HG03521 (cell line): ENCODE measurements around the gene CCDC14.
"Not testable (repeated sequence)": the region's sequence is repeated elsewhere in the genome, so short reads cannot be mapped to it uniquely, and the experiment has no call there.

Experiments
- ATAC-seq: cut with Tn5 transposase; IDR thresholded peaks from one replicate; pipeline ENCODE4 v1.9.1; 2021; ENCODE audit warnings: mild to moderate bottlenecking, moderate library complexity; ENCODE audit not compliant: unreplicated experiment

CCDC14 gene, protein sequence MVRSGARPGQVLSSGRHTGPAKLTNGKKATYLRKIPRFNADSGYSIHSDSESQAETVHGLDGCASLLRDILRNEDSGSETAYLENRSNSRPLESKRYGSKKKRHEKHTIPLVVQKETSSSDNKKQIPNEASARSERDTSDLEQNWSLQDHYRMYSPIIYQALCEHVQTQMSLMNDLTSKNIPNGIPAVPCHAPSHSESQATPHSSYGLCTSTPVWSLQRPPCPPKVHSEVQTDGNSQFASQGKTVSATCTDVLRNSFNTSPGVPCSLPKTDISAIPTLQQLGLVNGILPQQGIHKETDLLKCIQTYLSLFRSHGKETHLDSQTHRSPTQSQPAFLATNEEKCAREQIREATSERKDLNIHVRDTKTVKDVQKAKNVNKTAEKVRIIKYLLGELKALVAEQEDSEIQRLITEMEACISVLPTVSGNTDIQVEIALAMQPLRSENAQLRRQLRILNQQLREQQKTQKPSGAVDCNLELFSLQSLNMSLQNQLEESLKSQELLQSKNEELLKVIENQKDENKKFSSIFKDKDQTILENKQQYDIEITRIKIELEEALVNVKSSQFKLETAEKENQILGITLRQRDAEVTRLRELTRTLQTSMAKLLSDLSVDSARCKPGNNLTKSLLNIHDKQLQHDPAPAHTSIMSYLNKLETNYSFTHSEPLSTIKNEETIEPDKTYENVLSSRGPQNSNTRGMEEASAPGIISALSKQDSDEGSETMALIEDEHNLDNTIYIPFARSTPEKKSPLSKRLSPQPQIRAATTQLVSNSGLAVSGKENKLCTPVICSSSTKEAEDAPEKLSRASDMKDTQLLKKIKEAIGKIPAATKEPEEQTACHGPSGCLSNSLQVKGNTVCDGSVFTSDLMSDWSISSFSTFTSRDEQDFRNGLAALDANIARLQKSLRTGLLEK

DNA sequence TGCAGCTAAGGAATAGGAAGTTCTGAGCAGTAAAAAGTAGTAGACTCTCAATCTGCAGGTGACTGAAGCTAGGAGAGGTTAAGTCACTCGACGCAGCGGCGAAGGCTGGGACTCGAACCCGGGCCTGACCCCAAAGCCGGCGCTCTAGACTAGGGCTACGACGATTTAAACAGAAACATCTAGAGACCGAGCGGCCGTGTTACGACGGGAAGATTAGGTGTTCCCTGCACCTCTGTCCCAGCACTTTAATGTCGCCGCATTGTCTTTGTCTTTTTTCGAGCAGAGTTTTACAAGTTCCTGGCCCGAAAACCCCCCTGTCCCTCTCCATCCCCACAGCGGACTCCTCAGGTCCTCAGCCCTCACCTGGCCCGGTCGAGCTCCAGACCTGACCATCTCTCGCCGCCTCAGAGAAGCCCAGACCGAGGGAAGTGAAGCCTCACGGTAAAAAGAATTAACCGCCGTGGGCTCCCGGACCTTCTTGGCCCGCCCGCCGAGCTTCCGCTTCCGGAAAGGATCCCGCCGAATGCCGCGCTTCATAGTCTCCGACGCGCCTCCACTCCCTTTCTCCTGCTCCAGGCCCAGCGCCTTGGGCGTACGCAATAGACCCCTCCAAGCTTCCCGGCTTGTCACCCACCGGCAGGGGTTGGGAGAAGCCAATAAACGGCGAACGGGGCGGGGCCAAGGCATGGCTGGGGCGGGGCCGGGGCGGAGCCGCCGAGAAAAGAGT, at the start of gene CCDC14:
Gene CCDC14 (minus strand): TSS at position 449 of the 727 bp plus-strand sequence. CDS start 56 bp downstream, at position 393.
- ATAC-seq = peak; percentile 85

DNA sequence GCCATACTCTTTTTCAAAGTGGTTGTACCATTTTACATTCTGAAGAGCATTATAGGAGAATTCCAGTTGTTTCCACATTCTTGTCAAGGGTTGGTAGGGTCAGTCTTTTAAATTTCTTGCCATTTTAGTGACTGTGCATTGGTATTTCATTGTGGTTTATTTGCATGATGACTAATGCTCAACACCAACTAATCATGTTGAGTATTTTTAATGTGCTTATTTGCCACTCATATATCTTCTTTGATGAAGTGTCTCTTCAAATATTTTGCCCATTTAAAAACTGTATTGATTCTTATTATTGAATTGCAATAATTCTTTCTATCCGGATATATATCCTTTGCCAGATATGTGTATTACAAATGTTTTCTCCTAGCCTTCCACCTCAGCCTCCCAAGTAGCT, 47.3 kb upstream of the CCDC14 start:
- not testable (repeated sequence) for ATAC-seq

DNA sequence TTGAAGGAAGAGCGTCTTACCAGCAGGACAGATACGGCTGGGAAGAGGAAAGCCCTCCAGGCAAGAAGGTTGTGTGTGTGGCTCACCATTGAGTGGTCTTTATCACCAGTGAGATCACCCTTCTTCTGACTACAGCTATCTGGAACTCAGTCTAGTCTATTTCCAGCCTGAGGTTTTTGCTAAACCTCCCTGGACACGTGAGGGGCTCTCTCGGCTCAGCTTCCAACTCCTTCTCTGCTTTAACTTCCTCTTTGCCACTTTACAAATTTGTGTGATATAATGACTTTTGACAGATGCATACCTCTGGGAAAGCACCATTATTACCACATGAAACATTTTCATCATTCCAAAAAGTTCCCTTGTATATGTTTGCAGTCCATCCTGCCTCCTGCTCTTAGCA, 46.2 kb upstream of the CCDC14 start:
- ATAC-seq = no peak

DNA sequence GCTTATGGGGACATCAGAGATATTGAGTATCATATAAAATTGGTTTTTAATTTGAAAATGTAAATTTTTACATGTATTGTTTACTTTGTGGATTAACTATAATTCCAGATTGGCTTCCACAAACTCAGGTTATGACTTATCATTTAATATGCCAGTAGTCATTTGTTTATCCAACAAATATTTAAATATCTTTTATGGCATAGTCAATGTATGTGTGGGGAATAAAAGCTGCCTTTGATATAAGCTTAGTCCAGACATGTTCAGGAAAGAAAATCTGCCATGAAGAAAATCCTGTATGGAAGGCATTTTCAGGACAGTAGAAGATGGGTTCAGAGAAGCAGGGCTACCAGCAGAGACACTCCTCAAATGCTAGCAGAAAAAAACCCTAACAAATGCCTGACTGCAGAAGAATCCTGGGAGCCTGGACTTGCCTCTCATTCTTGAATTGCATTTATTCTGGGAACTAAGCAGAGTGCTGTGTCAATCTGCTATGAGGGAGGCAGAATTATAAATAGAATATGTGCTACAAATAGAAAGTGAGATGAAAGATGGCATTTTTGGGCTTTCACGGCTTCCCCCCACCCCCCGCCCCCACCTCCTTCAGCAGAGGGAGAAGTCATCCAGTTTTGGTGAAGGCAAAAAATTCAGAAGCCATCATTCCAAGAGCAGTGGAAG, 41.5 kb upstream of the CCDC14 start:
- not testable (repeated sequence) for ATAC-seq

DNA sequence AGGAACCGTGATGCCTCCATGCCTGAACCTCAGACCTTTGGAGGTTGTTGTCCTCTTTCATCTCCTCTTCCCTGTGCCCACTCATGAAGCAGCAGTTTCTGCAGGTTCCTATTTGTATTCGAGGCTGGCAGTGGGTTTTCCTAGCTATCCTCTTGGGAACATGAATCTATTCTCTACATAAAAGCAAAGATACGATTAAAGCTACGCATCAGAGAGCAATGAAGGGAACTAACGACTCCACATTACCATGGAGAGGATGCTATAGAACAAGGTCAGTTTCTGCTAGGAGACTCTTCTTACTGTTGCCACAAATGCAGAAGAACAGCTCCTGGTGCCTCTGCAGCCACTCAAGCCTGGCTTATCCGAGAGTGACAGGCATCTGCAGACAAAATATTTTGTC, 40.3 kb upstream of the CCDC14 start:
- not testable (repeated sequence) for ATAC-seq

DNA sequence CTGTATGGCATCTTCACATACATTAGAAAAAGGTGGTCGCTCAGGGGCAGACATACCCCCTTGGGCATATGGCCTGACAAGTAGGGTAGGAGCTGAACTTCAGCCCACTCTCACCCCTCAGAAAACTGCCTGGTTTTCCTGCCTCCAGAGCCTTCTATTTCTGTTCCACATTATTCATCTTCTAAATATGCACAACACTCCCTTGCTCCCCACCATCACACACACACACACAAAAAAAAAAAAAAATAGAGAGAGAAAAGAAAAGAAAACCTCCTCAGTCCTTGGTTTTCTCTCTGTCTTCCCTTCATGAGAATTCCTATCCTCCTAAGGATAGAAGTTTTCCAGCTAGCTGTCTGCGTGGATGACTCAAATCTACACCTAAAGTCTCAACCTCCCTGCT, 36.5 kb upstream of the CCDC14 start:
- no peak for ATAC-seq

DNA sequence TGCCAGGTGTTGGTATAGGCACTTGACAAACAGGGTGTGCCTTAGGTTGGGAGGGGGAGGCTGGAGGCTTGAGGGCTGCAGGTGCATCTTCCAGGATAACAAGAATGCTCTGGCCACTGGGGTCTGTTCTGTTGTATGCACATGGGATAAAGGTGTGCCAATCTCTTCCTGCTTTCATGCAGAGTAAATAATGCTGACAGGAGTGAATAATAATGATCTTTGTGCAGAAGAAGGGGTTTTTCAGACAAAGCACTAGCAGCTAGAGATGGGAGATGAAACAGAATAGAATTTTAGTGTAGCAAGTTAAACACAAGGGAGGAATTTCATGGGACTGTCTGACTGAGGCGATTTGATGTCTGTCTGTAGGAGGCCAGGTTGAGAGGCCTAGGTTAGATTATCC, 32.8 kb upstream of the CCDC14 start:
- ATAC-seq = no peak

DNA sequence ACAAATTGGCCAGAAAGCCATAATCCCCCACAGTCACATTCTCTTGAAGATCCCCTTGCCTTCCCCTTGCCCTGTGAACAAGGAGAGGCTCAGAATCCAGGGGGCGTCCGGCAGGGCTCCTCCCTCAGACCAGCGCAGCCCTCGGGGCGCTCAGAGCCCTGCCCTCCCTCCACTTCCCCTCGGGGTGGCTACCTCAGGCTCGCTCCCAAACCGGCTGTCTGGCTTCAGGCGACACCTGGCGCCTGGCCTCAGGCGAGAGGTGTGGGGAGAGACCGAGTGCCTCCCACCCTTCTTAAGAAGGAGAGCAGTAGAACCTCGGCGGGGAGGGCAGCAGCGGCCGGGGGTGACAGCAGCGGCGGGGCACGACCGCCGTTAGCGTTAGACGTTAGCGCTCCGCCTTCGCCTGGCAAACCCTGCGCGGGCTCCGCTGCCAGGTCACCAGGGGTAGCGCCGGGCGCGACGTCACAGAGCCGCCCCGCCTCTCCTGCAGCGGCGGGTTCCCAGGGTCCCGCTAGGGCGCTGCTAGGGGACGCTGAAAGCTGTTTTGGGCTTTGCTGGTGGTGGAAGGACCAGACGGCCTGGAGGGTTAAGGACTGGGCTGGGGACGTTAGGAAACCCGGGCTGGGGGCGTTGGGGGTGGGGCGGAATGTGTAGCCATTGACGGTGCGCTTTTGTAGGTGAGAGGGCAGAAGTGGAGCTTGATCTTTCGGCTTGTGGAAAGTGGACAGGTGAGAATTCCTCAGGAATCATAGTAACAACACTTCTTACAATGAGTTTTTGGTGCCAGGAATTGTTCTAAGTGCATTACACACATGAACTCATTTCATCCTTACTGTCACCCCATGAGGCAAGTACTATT, 30.9 kb upstream of the CCDC14 start, which contains the start of gene ROPN1:
Gene ROPN1 (minus strand): TSS at position 395 of the 859 bp plus-strand sequence. CDS start 11,643 bp downstream, outside the sequence.
- ATAC-seq = not testable (repeated sequence)

DNA sequence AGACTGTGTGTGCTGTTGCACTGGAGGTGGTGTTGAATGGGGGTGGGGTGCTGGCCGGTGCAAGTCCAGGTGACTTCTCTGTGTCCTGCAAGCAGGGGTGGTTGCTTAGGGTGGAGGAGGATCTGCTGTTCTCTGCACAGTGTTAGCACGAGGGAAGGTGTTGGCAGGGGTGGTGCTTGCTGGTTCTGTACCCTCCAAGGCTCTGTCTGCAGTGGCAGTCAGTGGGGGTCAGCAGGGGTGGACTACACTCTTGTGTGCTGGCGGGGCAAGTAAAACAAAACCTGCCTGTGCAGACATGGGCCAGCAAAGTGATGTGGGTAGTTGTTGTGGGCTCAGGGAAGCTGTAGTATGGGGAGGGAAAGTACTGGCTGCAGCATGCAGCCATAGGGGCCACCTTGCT, 25.4 kb upstream of the CCDC14 start:
- no peak for ATAC-seq

DNA sequence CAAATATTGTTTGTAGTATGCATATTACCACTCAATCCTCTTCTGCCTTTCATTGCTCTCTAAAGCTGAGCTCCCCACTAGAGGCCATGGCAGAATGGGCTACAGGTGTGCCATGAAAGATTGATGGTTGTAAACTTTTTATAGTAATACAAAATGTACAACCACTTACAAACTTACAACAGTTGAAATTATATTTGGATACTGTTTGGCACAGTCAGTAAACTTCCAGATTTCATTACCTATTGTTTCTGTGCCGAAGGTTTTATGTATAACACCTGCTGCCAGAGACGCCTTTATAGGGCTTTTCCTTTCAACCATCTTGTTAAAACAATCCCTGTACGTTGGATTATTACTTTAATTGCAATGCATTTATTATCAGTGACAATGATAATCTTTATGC, 23.9 kb upstream of the CCDC14 start:
- no peak for ATAC-seq

DNA sequence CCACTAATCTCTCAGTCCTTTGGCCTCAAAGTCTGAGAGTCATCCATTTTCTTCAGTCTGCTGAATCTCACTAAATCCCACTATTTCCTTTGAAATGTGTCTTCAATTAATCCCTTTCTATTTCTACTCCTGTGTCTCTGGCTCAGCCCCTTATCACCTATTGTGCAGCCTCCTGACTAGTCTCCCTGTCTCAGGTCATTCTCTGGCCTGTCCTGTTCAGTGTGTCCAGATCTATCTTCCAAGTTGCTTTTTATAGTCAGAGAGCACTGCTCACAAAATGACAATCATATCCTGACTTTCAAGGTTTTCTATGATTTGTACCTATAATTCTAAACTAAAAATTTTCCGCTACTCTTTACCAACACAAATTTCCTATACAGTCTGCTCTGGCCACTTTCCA, 23.3 kb upstream of the CCDC14 start:
- no peak for ATAC-seq

DNA sequence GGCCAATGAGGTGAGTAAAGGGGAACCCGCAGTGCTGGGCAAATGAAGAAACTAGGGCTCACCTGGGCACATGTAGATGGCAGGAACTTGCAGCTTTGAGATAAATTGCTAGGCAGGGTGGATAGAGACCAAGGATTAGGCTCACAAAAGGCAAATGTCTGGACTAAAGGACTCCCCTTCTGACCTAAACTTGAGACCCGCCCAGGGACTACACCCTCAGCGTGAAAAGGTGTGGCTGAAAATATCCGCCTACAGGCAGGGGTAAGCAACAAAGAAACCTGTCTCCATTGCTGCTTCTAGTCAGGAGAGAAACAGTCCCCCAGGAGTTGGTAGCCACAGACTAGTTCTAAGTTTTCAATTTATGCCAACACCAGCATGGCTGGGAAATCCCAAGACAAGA, 20.3 kb upstream of the CCDC14 start:
- not testable (repeated sequence) for ATAC-seq

DNA sequence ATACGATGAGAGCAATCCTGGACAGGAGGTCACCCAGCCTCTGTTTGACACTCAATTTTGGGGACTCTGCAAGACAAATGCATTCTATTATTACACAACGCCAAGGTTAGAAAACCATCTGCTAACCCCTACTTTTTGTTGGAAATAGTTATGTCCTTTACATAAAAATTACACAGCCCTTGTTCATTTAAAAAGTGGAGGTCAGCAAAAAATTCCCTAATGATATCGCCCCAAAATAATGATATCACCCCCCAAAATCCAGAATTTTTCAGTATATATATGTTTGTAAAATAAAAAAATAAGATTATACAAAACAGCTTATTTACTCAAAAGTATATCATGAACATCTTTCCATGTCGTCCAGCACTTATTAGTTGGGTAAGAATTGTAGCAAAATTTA, 19.5 kb upstream of the CCDC14 start:
- ATAC-seq = no peak

DNA sequence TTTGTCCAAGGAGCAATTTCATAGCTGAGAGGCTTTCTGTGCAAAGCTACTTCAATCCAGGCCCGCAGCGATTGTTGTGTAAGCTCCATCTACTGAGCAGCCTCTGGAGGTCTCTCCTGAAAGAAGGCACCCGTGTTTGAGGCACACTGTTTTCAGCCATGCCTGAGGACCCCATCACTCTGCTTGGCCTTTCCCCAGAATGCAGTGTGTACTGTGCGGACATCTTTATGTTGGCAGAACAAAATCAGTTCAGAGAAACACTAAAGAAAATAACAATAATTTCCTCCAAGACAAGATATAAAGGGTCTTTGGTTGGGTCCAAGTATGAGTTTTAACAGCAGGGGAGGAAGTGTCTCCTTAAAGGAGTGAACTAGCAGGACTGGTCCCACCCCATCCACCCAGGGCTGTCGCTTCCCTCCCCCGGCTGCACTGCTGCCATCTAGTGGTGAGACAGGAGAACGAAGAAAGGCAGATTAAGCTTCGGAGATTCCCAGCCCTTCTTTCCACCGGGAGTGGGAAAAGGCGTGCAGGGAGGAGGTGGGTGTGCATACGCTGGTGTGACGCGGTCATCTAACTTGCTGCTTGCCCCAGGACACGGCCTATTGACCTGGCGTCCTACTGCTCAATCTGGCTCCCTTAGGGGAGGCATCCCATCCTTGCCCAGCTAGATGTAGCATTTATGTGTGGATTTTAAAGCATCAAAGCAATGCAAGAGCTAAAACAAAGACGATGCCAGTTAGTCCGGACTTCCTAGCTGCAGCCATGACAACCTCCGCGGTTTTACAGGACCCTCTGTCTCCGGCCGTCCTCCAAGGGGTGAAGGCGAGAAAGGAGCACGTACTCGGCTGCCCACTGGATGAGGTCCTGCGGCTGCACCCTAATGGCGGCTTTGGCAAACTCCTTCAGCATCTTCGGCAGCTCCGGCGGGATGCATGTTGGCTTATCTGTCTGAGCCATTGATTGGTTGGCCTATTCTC, 18.8 kb upstream of the CCDC14 start:
- not testable (repeated sequence) for ATAC-seq

DNA sequence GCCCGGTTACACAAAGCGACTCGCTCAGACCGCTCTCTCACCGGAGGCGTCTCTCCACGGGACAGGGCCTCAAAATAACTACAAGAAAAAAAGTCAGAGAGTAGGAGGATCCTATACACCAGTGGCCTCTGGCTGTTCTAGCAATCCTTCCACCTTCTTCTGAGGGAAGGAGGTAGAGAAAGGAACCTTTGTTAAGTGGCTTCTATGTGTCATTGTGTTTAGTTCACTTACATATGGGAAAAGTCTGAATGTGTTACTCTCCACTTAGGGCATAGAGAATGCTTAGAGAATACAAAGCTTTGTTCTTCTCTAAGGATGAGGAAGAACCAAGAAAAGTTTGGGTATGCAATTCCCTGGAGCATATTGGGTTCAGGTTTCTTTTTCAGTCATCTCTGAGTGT, 15.9 kb upstream of the CCDC14 start:
- not testable (repeated sequence) for ATAC-seq

DNA sequence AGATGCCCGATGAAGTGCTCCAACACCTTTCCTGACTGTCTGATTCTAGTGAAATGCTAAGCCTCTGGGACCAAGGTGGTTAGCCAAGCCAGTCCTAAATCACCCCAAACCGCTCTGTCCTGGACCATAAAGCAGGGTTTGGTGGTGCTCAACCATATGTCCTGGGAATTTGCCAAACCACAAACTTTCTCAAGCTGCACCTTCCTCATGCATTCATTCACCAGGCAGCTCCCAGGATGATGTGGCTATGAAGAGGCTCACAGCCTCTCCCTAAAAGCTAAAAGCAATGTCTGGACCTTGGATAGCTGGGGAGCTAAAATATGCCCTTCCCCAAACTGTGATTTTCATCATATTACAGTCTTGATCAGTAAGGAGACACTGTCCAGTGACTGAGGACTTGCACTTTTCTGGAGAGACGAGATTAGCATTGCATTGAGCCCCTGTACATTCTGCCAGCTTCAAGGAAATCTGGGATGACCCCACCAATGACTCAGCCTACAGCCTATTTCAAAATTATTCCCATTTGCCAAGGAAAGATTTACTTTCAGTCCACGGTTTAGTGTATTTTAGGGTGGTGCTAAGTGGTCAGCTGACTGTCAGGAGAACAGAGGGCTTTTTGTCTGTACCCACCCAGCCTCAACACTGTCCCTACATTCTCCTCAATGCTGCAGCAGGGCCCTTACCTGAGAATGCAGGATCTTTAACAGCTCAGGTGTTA, 15.3 kb upstream of the CCDC14 start:
- ATAC-seq = not testable (repeated sequence)

DNA sequence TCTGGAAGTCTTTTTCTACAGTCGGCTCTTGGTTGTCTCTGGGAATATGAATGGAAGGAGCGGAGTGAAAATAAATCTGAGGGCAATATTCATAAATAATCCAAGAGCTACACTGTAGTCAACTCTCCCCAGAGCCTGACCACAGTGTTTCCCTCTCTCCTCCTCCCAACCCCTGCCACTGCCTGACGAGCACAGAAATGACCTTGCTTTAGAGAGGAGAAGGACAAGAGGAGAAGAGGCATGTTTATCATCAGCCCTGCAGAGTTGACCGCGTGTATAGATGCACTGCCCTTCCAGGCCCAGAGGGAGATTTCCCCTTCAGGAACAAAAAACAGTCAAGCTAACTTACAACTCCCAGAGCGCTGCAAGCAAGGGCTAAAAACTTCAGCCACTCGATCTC, 14.0 kb upstream of the CCDC14 start:
- ATAC-seq = not testable (repeated sequence)

DNA sequence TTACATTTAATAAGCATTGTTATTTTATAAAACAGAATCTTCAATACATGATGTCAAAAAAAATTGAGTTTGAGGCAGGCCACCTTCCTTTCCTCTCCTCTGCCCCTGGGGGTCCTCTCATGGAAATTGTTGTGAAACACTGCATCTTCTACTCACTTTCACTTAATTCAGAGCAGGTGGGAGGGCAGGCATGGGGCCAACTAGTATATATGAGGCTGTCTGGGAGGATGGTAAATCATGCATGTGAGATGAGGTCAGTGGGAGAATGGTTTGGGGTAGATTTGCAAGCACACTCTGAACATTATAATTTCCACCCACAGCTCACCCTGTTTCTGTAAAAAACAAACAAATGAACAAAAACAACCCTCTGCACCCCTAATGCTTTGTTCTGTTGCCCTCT, 10.4 kb upstream of the CCDC14 start:
- no peak for ATAC-seq
